GM18861 (cell line): ENCODE data around the gene TMEM151B.

Source experiments
- ATAC-seq: cut with Tn5 transposase; IDR thresholded peaks from one replicate; pipeline ENCODE4 v1.9.1; 2021; ENCODE audit not compliant: unreplicated experiment

The TMEM151B gene

DNA sequence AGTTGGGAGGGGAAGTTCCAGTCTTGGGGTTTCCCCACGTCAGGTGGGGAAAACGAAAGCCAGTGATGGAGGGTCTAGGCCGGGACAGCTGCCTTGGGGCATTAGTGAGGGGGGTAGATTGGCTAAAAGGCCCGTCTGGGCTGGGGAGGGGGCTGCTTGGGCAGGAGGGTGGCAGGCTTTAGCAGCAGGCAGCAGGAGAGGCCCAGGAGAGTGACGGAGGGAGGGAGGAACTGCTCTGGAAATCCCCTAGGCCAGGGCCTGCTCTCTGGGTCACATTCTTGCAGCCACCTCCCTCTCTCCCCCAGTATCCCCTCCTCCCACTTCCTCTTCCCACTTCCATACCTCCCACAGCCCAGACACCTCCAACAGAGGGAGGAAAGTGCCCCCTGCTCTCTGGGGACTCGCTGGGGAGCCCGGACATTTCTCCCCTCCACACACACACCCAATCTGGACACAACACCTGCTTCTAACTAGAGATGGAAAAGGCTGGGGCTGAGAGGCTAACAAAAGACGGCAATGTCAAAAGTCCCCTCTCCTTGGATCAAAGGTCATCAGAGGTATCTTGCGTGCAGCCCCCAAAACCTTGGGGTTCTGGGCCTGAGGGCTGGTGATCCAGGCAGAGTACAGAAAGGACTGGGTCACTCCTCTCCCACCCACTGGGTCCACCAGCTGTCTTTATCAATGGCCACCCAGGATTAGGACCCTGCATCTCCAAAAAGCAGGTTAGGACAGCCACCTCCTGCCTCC is 6.7 kb upstream of the TMEM151B start:
- ATAC-seq, result no peak

DNA sequence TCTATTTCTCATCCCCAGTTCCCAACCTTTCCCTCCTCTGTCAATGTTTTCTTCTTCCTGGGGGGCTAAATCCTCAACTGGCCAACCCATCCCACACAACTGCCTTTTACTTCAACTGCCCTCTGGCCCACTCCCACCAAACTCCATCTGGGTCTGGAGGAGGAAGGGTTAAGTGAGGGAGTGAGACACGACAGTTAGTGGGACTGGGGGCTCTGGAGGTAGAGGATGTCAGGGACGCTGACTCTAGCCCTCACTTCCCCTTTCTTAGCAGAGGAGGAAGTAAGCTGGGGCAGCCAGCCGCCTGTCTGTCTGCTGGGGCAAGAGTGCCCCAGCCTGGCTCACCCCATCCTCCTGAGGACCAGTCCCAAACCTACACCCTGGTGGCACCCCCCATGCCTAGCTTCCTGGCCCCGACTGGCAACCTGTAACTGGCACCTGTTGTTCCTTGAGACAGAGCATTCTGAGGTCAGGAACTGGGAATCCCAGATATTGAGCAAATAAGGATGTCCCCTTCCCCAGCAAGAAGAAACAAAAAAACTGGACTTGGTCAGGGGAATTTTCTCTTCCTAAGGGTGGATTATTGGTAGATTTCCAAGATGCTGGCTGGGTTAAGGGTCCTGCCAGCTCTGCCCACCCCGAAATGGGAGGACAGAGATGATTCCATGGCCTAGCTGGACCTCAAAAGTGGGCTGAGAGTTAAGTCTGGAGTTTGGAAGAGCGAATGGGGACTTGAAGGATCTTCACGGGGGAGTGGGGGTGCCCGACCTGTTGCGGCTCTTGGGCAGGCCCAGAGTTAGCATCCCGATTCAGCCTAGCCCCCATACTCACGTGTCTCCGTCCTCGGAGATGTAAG is 5.9 kb upstream of the TMEM151B start:
- peak; percentile 30 for ATAC-seq

- ATAC-seq, result peak; percentile 25
These were observed 5.1 kb upstream of the TMEM151B start, which contains the start of gene NFKBIE for GRCh38 chr6:44265007-44265721. NFKBIE (minus strand) TSS chr6:44265551; CDS start chr6:44265346, 205 bp downstream.

- no peak for ATAC-seq
These were observed 4.5 kb upstream of the TMEM151B start for GRCh38 chr6:44265722-44266233.

- peak; percentile 27 for ATAC-seq
These were observed 3.9 kb upstream of the TMEM151B start for GRCh38 chr6:44266347-44266746.

DNA sequence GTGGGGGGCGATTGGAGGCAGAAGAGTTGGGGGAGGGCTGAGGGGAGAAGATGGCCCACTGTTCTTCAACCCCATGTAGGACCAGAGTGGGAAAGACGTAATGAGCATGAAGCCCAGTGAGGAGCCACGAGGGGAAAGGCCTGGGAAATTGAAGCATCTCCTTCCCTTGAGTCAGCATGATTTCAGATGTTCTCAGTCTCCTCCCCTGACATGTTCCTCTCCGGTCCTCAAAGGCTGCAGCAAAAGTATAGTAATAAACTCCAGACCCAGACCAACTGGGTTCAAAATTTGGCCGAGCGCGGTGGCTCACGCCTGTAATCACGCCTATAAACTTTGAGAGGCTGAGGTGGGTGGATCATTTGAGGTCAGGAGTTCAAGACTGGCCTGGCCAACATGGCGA is 3.0 kb upstream of the TMEM151B start:
- no peak for ATAC-seq

DNA sequence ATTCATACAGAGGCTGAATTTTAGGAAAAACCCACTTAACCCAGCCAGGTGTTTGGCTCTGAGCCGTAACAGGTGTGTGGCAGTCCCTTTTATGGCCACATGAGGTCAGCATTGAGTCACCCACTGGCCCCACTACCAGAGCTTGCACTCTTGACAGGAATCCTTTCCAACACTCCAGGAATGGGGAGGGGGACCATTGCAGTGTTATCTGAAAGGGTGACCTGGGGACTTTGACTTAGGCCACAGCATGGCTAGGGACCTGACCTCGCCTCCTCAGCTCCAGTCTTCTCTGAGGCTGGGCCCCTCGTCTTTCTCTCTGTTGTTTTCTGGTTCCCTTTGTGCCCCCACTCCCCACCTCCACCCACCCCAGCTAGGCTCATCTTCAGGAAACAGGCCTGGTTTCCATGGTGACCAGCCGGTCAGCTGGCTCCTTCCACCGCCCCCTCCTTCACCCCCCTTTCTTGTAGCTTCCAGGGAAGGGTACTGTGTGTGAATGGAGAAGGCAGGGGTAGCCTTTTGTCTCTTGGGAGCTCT is 2.1 kb upstream of the TMEM151B start:
- no peak for ATAC-seq

DNA sequence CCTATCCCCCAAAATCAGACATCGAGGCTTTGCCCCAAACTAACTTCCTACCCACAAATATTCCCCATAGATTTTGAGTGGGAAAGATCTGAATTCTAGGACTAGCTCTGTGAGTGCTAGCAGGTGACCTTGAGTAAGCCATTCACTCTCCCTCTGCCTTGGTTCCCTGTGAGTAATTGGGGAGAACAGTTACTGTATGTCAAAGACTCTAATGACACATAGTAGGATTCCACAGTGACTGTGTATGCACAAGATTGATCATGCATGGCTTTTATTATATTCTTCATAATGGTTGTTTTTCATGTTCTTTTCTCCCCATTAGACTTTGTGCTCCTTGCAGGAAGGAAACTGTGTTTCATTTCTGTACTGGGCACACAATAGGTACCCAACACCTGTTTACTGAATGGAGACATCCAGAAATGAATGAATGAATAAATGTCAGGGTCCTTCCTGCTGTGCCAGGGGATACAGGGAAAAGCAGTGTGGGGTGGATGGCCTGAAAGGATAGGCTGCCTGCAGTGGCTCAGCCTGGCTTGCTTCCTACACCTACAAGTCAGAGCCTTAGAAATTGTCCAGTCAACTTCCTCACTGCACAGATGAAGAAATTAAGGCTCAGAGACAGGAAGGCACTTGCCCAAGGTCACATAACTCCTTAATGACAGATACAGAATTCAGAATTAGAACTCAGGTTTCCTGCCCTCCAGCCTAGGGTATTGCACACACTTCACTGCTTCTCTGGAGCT is 901 bp upstream of the TMEM151B start:
- no peak for ATAC-seq

GRCh38 chr6:44270526-44271405 is 516 bp downstream of the TMEM151B start:
- no peak for ATAC-seq

DNA sequence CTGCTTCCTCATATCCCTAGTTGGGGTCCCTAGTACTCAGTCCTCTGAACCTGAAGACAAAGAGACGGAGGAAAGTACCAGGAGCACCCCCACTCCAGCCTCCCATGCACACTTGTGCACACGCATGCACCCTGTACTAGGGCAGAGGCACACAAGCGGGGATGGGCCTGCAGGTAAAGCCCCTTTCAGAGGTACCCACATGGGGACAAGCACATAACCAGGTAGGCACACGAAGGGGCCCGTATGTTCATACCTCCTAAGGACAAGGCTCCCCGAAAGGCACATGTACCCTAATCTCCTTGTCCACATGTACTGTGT is 1.1 kb downstream of the TMEM151B start:
- ATAC-seq, result no peak

GRCh38 chr6:44271914-44272313 is 1.7 kb downstream of the TMEM151B start:
- ATAC-seq, result no peak

DNA sequence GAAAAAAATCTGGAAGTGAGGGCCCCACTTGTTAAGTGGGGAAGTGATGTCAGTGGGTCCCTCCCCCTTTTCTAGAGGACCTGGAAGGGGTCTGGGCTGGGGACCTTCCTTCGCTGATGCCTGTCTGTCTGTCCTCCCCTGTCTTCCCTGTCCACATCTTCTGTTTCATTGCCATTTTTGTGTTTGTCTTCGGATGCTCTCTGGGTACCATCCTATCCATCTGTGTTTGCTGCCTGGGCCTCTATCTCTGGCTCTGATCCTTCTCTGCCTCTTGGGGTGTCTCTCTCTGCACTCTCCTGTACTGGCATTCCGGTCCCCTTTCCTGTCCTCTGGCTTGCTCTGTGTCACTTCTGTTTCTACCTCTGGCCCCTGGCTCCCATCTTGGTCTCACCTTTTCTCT is 2.3 kb downstream of the TMEM151B start:
- ATAC-seq, result no peak

DNA sequence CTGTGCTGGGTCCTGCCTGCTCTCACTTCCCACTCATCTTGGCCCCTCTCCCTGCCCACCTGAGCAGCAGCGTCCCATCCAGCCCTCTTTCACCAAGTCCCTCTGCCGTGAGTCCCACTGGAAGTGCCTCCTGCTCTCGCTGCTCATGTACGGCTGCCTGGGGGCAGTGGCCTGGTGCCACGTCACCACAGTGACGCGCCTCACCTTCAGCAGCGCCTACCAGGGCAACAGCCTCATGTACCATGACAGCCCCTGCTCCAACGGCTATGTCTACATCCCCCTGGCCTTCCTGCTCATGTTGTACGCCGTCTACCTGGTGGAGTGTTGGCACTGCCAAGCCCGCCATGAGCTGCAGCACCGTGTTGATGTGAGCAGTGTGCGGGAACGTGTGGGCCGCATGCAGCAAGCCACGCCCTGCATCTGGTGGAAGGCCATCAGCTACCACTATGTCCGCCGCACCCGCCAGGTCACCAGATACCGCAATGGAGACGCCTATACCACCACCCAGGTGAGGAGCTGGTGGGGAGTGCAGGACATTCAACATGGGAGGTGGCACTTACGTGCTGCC is 2.8 kb downstream of the TMEM151B start:
- ATAC-seq, result no peak

- ATAC-seq, result no peak
These were observed 3.4 kb downstream of the TMEM151B start for GRCh38 chr6:44273617-44274016.

DNA sequence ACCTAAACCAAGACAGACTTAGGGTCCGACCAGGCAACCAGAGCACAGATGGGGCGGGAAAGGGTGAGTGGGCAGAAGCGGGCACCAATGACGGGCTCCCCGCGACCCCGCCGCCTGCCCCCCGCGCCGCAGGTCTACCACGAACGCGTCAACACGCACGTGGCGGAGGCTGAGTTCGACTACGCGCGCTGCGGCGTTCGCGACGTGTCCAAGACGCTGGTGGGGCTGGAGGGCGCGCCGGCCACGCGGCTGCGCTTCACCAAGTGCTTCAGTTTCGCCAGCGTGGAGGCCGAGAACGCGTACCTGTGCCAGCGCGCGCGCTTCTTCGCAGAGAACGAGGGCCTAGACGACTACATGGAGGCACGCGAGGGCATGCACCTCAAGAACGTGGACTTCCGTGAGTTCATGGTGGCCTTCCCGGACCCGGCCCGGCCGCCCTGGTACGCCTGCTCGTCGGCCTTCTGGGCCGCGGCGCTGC is 5.1 kb downstream of the TMEM151B start:
- ATAC-seq, result no peak

- no peak for ATAC-seq
These were observed 5.7 kb downstream of the TMEM151B start for GRCh38 chr6:44275749-44276648.

- ATAC-seq, result no peak
These were observed 6.7 kb downstream of the TMEM151B start for GRCh38 chr6:44276667-44277640.
